Measurements from ENCODE around the gene IQSEC3.
"Not testable (repeated sequence)": the region's sequence is repeated elsewhere in the genome, so short reads cannot be mapped to it uniquely, and the experiment has no call there.

The IQSEC3 gene

GRCh38 chr12:52902-53734, 13.4 kb upstream of the IQSEC3 start:
- not testable (repeated sequence) for DNase-seq (ENCODE audit: low spot score)

- DNase-seq (ENCODE audit: low spot score), result no peak
Measured at GRCh38 chr12:53735-54730, 12.5 kb upstream of the IQSEC3 start.

GRCh38 chr12:54750-55535, 11.6 kb upstream of the IQSEC3 start:
- no peak for DNase-seq (ENCODE audit: low spot score)

GRCh38 chr12:56683-57346, 9.8 kb upstream of the IQSEC3 start:
- DNase-seq (ENCODE audit: low spot score), result no peak

GRCh38 chr12:57539-57938, 9.0 kb upstream of the IQSEC3 start:
- no peak for DNase-seq (ENCODE audit: low spot score)

- DNase-seq (ENCODE audit: low spot score), result no peak
Measured at GRCh38 chr12:58832-59231, 7.7 kb upstream of the IQSEC3 start.

GRCh38 chr12:61845-62244, 4.7 kb upstream of the IQSEC3 start:
- not testable (repeated sequence) for DNase-seq (ENCODE audit: low spot score)

GRCh38 chr12:65491-66063, 990 bp upstream of the IQSEC3 start:
- not testable (repeated sequence) for DNase-seq (ENCODE audit: low spot score)

GRCh38 chr12:66782-67504, 376 bp downstream of the IQSEC3 start:
- DNase-seq (ENCODE audit: low spot score), result not testable (repeated sequence)

GRCh38 chr12:69677-70076, 3.1 kb downstream of the IQSEC3 start:
- DNase-seq (ENCODE audit: low spot score), result not testable (repeated sequence)

GRCh38 chr12:70541-70940, 4.0 kb downstream of the IQSEC3 start:
- not testable (repeated sequence) for DNase-seq (ENCODE audit: low spot score)

- peak; percentile 41 for DNase-seq (ENCODE audit: low spot score)
Measured at GRCh38 chr12:72018-72417, 5.5 kb downstream of the IQSEC3 start.

GRCh38 chr12:74420-75190, 8.0 kb downstream of the IQSEC3 start:
- DNase-seq (ENCODE audit: low spot score), result not testable (repeated sequence)

GRCh38 chr12:75541-75940, 9.0 kb downstream of the IQSEC3 start:
- DNase-seq (ENCODE audit: low spot score), result not testable (repeated sequence)

GRCh38 chr12:76102-76501, 9.5 kb downstream of the IQSEC3 start:
- not testable (repeated sequence) for DNase-seq (ENCODE audit: low spot score)

- DNase-seq (ENCODE audit: low spot score), result not testable (repeated sequence)
Measured at GRCh38 chr12:76551-76950, 10.0 kb downstream of the IQSEC3 start.

- DNase-seq (ENCODE audit: low spot score), result not testable (repeated sequence)
Measured at GRCh38 chr12:77101-77719, 10.6 kb downstream of the IQSEC3 start.

- DNase-seq (ENCODE audit: low spot score), result not testable (repeated sequence)
Measured at GRCh38 chr12:77769-78383, 11.3 kb downstream of the IQSEC3 start.
